IPS DF 19.7 (cell line): ENCODE measurements around the gene ATCAY.
"Not testable (repeated sequence)": the region's sequence is repeated elsewhere in the genome, so short reads cannot be mapped to it uniquely, and the experiment has no call there.

Source experiments
- DNase-seq: peaks from one replicate; pipeline ENCODE4 v3.0.0-alpha.2; 2013; ENCODE audit warnings: low read depth, low spot score

ATCAY gene

GRCh38 chr19:3855320-3855719 lies 25.2 kb upstream of the ATCAY start:
- no peak for DNase-seq

DNA sequence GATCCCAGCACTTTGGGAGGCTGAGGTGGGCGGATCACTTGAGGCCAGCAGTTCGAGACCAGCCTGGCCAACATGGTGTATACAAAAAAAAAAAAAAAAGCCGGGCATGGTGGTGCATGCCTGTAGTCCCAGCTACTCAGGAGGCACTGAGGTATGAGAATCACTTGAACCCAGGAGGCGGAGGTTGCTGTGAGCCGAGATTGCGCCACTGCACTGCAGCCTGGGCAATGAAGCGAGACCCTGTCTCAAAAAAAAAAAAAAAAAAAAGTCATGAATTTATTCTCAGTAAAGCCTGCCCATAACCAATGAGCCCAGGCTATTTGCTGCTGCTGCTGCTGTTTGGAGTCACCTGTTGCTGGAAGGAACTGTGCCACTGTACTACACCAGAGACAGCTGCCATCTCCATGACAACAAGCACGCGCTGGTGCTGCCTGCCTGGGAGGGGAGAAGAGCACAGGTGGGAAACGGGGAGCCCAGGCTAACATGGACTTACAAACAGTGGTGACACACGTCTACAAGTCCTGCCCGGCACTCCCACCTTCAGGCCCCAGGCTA lies 23.0 kb upstream of the ATCAY start:
- no peak for DNase-seq

- no peak for DNase-seq
These were observed 20.0 kb upstream of the ATCAY start for GRCh38 chr19:3860499-3860898.

DNA sequence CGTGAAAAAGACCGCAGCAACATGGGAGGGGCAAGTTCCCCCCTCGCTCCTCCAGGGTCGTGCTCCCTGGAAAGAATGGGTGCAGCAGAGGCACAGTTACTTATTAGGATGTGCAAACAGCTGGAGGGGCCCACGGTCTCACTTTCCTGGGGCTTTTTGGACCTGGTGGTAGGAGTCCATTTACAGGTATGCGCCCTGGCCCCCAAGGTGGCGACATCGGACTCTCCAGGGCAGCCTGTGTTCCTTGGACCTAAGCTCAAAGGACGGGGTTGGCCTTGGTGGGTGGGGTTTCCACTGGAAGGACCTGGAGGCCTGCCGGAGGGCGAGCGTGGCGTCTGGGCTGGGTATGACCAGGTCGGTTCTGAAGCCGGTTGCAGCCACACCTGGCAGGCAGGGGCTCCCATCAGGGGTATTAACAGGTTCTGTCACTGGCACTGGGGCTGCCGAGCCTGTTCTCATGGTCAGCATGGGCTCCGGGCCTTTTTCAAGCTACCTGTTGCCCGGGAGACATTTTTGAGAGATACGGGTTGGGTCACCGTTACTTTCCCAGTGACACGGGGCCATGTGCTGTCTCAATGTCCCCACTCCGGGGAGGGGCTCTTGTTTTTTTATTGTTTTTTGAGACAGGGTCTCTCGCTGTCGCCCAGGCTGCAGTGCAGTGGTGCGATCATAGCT lies 17.5 kb upstream of the ATCAY start:
- no peak for DNase-seq

- no peak for DNase-seq
These were observed 16.8 kb upstream of the ATCAY start for GRCh38 chr19:3863648-3864047.

DNA sequence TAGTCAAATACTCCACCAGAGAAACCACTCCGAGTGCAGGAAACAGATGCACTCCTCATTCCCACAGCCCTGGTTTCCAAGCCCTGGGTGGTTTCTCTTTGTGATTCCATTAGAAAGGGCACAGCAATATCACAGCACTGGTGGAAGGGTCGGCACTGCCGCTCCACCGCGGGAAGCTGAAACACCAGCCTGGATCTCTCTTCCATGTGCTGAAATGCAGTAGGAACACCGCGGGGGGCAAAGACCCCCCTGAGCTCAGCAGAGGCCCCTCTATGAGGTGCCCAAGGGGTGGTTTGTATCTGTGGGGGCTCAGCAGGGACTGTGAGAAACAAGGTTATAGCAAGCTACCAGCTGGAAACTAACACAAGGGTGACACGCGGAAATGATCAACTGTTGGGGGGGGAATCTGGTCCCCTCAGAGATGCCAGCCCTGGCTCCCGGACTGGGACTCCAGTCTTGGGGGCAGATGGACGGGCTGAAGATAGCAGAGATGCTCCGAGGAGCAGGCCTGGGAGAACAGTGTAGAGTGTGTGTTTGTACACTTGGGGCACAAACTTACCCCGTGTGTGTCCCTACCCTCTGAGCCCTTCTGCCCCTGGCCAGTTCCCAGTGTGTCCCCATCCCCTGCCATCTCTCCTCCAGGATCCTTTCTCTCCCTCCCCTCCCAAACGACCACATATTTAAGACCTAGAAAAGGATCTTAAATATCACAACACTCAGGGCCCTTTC lies 13.4 kb upstream of the ATCAY start:
- no peak for DNase-seq

GRCh38 chr19:3867971-3868769 lies 12.3 kb upstream of the ATCAY start:
- no peak for DNase-seq

DNA sequence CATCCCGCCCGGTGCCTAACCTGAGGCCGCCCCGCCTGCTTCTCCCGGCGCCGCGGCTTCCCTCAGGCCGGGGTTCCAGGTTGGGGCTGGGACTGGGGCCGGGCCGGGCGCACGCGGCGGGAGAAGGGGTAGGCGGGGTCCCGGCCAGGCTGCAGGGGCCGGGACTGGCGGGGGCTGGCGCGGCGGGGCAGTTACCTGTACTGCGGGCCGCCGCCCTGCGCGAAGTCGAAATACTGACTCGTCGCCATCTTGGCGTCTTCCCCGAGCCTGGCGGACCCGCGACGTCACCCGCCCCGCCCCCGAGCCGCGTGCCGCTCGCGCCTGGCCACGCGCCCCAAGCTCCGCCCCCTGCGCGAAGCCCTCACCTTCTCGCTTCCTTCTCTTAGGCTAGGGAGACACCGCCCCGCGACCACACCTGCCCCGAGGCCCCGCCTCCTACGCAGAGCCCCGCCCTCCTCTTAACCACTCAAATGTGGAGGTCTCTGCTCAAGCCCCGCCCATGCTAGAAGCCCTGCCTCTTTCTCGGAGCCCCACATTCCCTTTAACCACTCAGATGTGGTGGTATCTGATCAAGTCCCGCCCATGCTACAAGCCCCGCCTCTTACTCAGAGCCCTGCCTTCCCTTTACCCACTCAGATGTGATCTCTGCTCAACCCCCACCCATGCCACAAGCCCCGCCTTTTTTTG lies 11.6 kb upstream of the ATCAY start, which contains the start of gene ZFR2:
Gene ZFR2 (minus strand): TSS at position 269 of the 687 bp plus-strand sequence. CDS start 21 bp downstream, at position 248.
- no peak for DNase-seq

DNA sequence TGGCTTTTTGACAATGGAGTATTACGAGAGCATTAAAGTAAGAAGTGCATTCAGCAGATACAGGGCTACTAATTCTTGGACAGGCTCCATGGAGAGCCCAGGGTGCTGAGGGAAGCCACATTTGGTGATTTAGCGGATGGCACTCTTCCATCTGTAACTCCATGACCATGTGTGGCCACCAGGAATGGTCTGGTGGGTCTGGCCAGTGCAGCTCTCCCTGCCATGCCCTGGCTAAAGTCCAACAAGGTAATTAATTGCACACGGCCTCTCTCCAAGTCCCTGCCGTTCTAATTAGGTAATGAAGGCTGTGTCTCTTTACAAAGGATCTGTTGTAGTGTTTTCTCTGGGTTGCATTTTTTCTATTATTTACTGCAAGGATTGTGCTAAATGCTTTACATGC lies 7.3 kb upstream of the ATCAY start:
- DNase-seq, result no peak

GRCh38 chr19:3874695-3875094 lies 5.8 kb upstream of the ATCAY start:
- DNase-seq, result not testable (repeated sequence)

- DNase-seq, result no peak
These were observed 829 bp upstream of the ATCAY start for GRCh38 chr19:3879656-3880055.

GRCh38 chr19:3881272-3882040 lies 971 bp downstream of the ATCAY start:
- no peak for DNase-seq

- no peak for DNase-seq
These were observed 1.5 kb downstream of the ATCAY start for GRCh38 chr19:3882041-3882384.

DNA sequence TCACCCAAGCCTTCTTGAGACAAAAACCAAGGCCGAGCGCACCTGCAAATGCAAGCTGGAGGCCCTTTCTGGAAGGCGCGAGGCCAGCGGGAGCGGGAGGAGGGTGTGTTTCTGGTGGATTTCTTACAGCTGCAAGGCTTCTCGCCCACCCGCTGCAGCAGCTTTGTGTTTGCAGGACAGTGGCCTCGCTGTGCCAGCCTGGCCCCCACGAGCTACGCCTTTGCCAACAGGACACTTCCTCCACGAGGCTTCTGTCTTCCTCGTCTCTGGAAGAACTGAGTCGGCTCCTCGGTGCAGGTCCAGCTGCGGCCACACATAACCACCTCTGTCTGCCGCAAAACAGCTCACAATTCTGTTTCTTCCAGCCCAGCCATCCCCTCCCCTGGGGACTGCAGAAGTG lies 10.1 kb downstream of the ATCAY start:
- no peak for DNase-seq

DNA sequence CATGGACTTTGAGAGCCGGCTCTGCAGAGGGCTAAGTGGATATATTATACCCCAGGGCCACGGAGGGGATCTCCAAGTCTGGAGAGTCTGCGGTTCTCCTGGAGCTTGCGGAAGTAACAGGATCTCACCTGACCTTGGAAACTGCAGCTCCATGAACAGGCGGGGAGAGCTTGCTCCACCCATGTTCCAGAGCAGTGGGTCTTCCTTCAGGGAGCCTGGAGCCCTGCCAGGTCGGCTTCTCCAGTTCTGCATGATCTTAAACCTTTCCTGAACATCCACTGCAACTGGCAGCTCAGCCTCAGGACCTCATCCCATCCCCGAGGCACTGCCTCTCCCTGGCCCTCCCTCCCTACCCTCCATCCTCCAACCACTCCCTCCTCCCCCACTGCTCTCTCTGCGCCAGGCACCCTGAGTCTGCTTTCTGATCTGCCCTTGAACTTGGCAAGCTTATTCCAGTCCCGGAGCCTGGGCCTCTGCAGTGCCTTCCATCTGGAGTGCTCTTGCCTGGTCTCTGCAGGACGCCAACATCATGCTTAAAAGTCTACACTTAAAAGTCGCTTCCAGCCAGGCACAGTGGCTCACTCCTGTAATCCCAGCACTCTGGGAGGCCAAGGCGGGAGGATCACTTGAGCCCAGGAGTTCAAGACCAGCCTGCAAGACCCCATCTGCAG lies 13.2 kb downstream of the ATCAY start:
- no peak for DNase-seq

GRCh38 chr19:3894959-3895358 lies 14.5 kb downstream of the ATCAY start:
- not testable (repeated sequence) for DNase-seq

DNA sequence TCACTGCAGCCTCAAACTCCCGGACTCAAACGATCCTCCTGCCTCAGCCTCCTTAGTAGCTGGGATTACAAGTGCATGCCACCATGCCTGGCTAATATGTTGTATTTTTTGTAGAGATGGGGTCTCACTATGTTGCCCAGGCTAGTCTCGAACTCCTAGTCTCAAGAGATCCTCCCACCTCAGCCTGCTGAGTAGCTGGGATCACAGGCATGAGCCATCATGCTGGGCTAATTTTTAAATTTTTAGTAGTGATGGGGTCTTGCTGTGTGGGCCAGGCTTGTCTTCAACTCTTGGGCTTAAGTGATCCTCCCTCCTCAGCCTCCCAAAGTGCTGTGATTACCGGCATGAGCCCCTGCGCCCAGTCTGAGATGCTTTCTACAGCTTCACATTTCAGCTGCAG lies 15.3 kb downstream of the ATCAY start:
- no peak for DNase-seq

GRCh38 chr19:3897936-3898335 lies 17.5 kb downstream of the ATCAY start:
- no peak for DNase-seq

DNA sequence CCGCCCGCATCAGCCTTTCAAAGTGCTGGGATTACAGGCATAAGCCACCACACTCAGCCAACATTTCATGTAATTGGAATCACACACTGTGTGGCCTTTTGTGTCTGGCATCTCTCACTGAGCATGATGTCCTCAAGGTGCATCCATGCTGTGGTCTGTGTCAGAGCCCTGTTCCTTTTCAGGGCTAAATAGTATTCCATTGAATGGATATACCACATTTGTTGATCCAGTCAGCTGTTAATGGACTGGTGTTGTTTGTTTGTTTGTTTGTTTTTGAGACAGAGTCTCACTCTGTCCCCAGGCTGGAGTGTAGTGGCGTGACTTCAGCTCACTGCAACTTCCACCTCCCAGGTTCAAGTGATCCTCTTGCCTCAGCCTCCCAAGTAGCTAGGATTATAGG lies 17.9 kb downstream of the ATCAY start:
- DNase-seq, result no peak

DNA sequence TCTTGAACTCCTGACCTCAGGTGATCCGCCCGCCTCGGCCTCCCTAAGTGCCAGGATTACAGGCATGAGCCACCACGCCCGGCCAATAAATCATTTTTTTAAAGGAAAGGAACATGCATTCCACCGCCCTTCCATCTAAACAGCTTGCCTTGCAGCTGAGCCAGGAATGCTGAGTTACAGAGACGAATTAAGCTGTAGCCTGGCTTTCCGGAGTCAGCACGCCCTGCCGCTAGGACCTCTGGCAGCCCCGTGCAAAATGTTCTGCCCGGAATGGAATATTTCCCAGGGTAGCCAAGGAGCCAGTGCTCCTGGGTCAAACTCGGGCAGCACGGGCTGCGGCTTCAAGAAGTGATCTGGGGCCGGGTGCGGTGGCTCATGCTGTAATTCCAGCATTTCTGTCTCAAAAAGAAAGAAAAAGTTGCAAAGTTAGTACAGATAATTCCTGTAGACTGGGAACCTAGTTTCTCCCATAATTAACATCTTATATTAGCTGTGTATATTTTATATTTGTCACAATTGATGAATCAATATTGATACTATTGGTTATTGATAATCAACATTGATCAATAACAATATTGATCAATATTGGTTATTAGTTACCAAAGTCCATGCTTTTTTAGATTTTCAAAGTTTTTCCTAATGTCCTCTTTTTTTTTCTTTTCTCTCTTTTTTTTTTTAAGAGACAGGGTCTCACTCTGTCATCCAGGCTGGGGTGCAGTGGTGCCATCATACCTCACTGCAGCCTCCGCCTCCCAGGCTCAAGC lies 19.2 kb downstream of the ATCAY start:
- DNase-seq, result no peak
